Fibroblast of lung (primary cell): Measurements from ENCODE around the gene SLC35F3.

ENCODE experiments used
- EZH2 ChIP-seq: IDR thresholded peaks from 2 replicates; pipeline ENCODE4 v1.5.1; 2012; ENCODE audit warnings: low read length, control low read depth, mild to moderate bottlenecking; ENCODE audit errors: missing control alignments
- TF ChIP-seq, protein P1 (sequence below), 2 donors: IDR thresholded peaks in 1 of 2; conservative IDR thresholded peaks in 1 of 2; 1 replicate in 1 of 2; 2 replicates in 1 of 2; pipeline ENCODE4 v1.5.1; 2011 to 2012; ENCODE audit warnings: low read length in 2 of 2, control low read depth in 1 of 2, inconsistent platforms in 1 of 2, low read depth in 1 of 2, mild to moderate bottlenecking in 1 of 2

DNA sequence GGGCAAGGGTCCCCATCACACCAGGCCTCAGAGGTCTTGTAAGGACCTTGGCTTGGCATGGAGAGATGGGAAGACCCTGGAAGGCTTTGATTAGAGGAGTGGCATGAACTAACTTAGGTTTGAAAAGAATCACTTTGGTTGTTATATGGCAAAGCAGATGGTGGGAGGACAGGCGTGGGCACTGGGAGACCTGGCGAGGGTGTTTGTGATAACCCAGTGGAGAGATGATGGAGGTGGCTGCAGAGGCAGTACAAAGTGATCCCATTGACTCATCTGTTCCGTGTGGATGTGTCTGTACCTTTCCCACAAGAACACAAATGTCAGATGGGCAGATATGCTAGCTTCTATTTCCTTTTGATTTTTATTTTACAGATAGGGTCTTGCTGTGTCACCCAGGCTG is 168.3 kb downstream of the SLC35F3 start:
- TF ChIP-seq, protein P1, sequence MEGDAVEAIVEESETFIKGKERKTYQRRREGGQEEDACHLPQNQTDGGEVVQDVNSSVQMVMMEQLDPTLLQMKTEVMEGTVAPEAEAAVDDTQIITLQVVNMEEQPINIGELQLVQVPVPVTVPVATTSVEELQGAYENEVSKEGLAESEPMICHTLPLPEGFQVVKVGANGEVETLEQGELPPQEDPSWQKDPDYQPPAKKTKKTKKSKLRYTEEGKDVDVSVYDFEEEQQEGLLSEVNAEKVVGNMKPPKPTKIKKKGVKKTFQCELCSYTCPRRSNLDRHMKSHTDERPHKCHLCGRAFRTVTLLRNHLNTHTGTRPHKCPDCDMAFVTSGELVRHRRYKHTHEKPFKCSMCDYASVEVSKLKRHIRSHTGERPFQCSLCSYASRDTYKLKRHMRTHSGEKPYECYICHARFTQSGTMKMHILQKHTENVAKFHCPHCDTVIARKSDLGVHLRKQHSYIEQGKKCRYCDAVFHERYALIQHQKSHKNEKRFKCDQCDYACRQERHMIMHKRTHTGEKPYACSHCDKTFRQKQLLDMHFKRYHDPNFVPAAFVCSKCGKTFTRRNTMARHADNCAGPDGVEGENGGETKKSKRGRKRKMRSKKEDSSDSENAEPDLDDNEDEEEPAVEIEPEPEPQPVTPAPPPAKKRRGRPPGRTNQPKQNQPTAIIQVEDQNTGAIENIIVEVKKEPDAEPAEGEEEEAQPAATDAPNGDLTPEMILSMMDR (conservative IDR thresholded peaks at IDR 0.05 in 1 of 2, IDR thresholded peaks at IDR 0.05 in 1 of 2; ENCODE audit: low read depth in 1 of 2, low read length in 2 of 2): no peak
- TF ChIP-seq EZH2: no peak
